K562 (cell line): ENCODE results near the gene FKRP. TPM values are rescaled to one million over a fixed set of nuclear protein-coding genes. Genes with fewer than 3 reads are reported as not detected.

Experiments
- ATAC-seq: fragments of 200-7000 bp; cut with Tn5 transposase; 3 replicates; pipeline ENCODE4 v1.9.1; 2020; ENCODE audit warnings: moderate library complexity
- BruUV-seq: library from RNA; stranded (reverse); fragments of 400-500 nt; replicated peaks from 2 replicates; lab custom pipeline; 2021; lab: Mats Ljungman, UMichigan
- CTCF ChIA-PET: fragments of 300-600 bp; formaldehyde crosslinking; extraction: SDS; loops from one replicate; lab custom pipeline; 2021; ENCODE audit warnings: low intra/inter-chr PET ratio; lab: Yijun Ruan, JAX
- POLR2A ChIA-PET: fragments of 300-600, 350-650 bp; sonication (Branson Sonifier 250); formaldehyde crosslinking; extraction: SDS; loops from one replicate; lab custom pipeline; 2021; ENCODE audit warnings: antibody characterized with exemption, inconsistent platforms; lab: Yijun Ruan, JAX
- DNase-seq, 4 experiments: peaks; one replicate each; pipeline versions ENCODE4 v3.0.0 to v3.0.0-alpha.2; 2011 to 2018; ENCODE audit warnings: low spot score in 3 of 4, mixed read lengths in 3 of 4; ENCODE audit errors: extremely low read depth in 1 of 4
- FAIRE-seq: peaks from 2 replicates; lab custom pipeline; 2011; peaks lifted over from hg19 to GRCh38; lab: Jason Lieb, UNC
- H2AFZ ChIP-seq: 2 replicates; pipeline ENCODE4 v1.6.0; 2011; ENCODE audit warnings: low read depth, low read length, control low read depth, inconsistent platforms
- H3K27ac ChIP-seq: fragments of 200-600 bp; 3 replicates; pipeline ENCODE4 v1.8.0; 2011; ENCODE audit warnings: low read depth, mild to moderate bottlenecking, control low read depth, inconsistent platforms, low read length, moderate library complexity, mixed read lengths; ENCODE audit errors: extremely low read depth
- H3K27me3 ChIP-seq, 2 experiments: fragments of 300-600 bp in 1 of 2; 2 replicates in 1 of 2; 3 replicates in 1 of 2; pipeline versions ENCODE4 v1.6.0 to v1.8.0; 2011; ENCODE audit warnings: inconsistent platforms in 2 of 2, low read length in 2 of 2, mild to moderate bottlenecking in 1 of 2, mixed read lengths in 1 of 2, moderate library complexity in 1 of 2; ENCODE audit not compliant: control insufficient read depth in 2 of 2, insufficient read depth in 2 of 2
- H3K36me3 ChIP-seq: fragments of 300-600 bp; 3 replicates; pipeline ENCODE4 v1.8.0; 2011; ENCODE audit warnings: mild to moderate bottlenecking, low read length, inconsistent platforms; ENCODE audit not compliant: control insufficient read depth, insufficient read depth
- H3K4me1 ChIP-seq, 2 experiments: fragments of 200-600 bp in 1 of 2; replicated peaks in 1 of 2; 2 replicates in 1 of 2; 3 replicates in 1 of 2; pipeline versions ENCODE4 v1.5.1 to v1.8.0; 2011; ENCODE audit warnings: inconsistent platforms in 2 of 2, low read length in 2 of 2, mild to moderate bottlenecking in 1 of 2, mixed read lengths in 1 of 2, moderate library complexity in 1 of 2; ENCODE audit not compliant: control insufficient read depth in 2 of 2, insufficient read depth in 2 of 2
- H3K4me2 ChIP-seq: 2 replicates; pipeline ENCODE4 v1.6.1; 2011; ENCODE audit warnings: low read length, control low read depth, inconsistent platforms, mixed read lengths; ENCODE audit not compliant: insufficient read depth
- H3K4me3 ChIP-seq: fragments of 200-600 bp; sonication (generic), shearing (Covaris generic); 2 replicates; pipeline ENCODE4 v1.5.1; 2016; ENCODE audit warnings: control low read depth, inconsistent platforms
- H3K79me2 ChIP-seq: fragments of 200-600 bp; 3 replicates; pipeline ENCODE4 v1.8.0; 2011; ENCODE audit warnings: low read length, inconsistent platforms; ENCODE audit not compliant: control insufficient read depth, insufficient read depth
- H3K9ac ChIP-seq, 2 experiments: 2 replicates each; pipeline versions ENCODE4 v1.6.0 to v1.6.1; 2011; ENCODE audit warnings: low read depth in 2 of 2, low read length in 2 of 2, control low read depth in 1 of 2, inconsistent platforms in 1 of 2, mild to moderate bottlenecking in 1 of 2, mixed read lengths in 1 of 2; ENCODE audit not compliant: insufficient read depth in 1 of 2
- H3K9me1 ChIP-seq: one replicate; pipeline ENCODE4 v1.6.0; 2011; ENCODE audit warnings: inconsistent platforms, mild to moderate bottlenecking, low read length, moderate library complexity; ENCODE audit not compliant: control insufficient read depth, insufficient read depth
- H3K9me3 ChIP-seq: replicated peaks from 2 replicates; pipeline ENCODE4 v1.5.1; 2011; ENCODE audit warnings: low read depth, low read length, inconsistent platforms; ENCODE audit not compliant: control insufficient read depth, insufficient read depth
- H4K20me1 ChIP-seq: replicated peaks from 2 replicates; pipeline ENCODE4 v1.6.1; 2011; ENCODE audit warnings: low read length, inconsistent platforms, mixed read lengths; ENCODE audit not compliant: control insufficient read depth, insufficient read depth
- MCM5 ChIP-seq: fragments of 450-650 bp; IDR thresholded peaks from 2 replicates; pipeline ENCODE4 v1.6.1; 2016; ENCODE audit warnings: low read depth
- NFXL1 ChIP-seq: fragments of 450-650 bp; formaldehyde crosslinking; IDR thresholded peaks from 2 replicates; pipeline ENCODE4 v1.4.0; 2021; ENCODE audit warnings: mild to moderate bottlenecking
- POLR2G ChIP-seq: fragments of 200-400 bp; formaldehyde crosslinking; IDR thresholded peaks from 2 replicates; pipeline ENCODE4 v1.6.1; 2017; ENCODE audit warnings: low read depth, mild to moderate bottlenecking, antibody characterized with exemption, low read length, moderate library complexity
- RCOR1 ChIP-seq, 2 experiments: IDR thresholded peaks; 2 replicates each; pipeline ENCODE4 v1.6.1; 2012; ENCODE audit warnings: low read depth in 2 of 2, low read length in 2 of 2, borderline replicate concordance in 1 of 2, improper control_type of control experiment in 1 of 2
- WGBS: fragments of 100-300 bp; shearing (Covaris generic); methylation state at CpG from one replicate; pipeline ENCODE4 v1.1.6; 2016; ENCODE audit warnings: low coverage, mixed read lengths; ENCODE audit not compliant: insufficient coverage; ENCODE audit errors: missing lambda C conversion rate; 5-methylcytosine and 5-hydroxymethylcytosine counted together
- in situ Hi-C: fragments of 300-500 bp; cut with MboI; formaldehyde crosslinking; loops from 4 replicates; pipeline ENCODE4 v1.15.0; 2018; ENCODE audit warnings: inconsistent platforms, mixed read lengths
- intact Hi-C: fragments of 100-400 bp; cut with micrococcal nuclease; formaldehyde crosslinking; loops from 2 replicates; pipeline ENCODE4 v1.14.2; 2022
- polyA plus RNA-seq, 8 experiments: library from polyadenylated mRNA; depleted of rRNA in 4 of 8; stranded (reverse) in 5 of 8; unstranded in 3 of 8; fragments of >200 nt; fragmentation: Nextera tagmentation in 2 of 8; fragmentation: Illumina TruSeq in 1 of 8; extraction: Ambion mirVana in 2 of 8; extraction: Trizol in 1 of 8; gene quantifications; 2 replicates each; pipeline versions ENCODE4 v1.2.1 to v1.2.3, GENCODE V29; 2011 to 2014; ENCODE audit warnings: inconsistent platforms in 1 of 8, missing spikeins in 1 of 8
- total RNA-seq, 7 experiments: library from RNA; depleted of rRNA in 6 of 7; stranded (reverse); fragments of >200 nt in 6 of 7; fragmentation: Illumina TruSeq in 2 of 7; extraction: Trizol in 2 of 7; gene quantifications; 2 replicates each; pipeline versions ENCODE4 v1.2.1 to v1.2.3, GENCODE V29; 2011 to 2021; ENCODE audit warnings: low replicate concordance in 1 of 7
- TF ChIP-seq, protein P1 (sequence below): sonication (generic); formaldehyde crosslinking; IDR thresholded peaks from 2 replicates; pipeline ENCODE4 v1.8.1; 2023; ENCODE audit warnings: mild to moderate bottlenecking, missing genetic modification reagents

Gene FKRP
- total and polyA plus RNA-seq, 9 of the 15 experiments (the other 6 are each of a cell fraction or from before 2014, with no cell fraction given), result 0.68 to 16.1 (median 6.5) TPM

- Histone ChIP-seq H3K27me3 (no peaks in the 10 kb centered on the region), H3K4me2 (no peak overlapping the region), H3K9me1 (no peaks in the 10 kb centered on the region), H3K36me3 (peaks cover 26% of the 10 kb centered on the region; the same call in 2 of the 3 replicates), H3K4me3 (no peak overlapping the region), H4K20me1 (no peaks in the 10 kb centered on the region), H3K27ac (no peak overlapping the region), H2AFZ (no peak overlapping the region), H3K9me3 (no peaks in the 10 kb centered on the region), H3K9ac (no peak overlapping the region), H3K4me1 (peaks cover 12 to 24% of the 10 kb centered on the region in 2 experiments), H3K79me2 (peaks cover 16% of the 10 kb centered on the region)
- ChIA-PET POLR2A (interaction anchor here (0.6 to 1.1 kb wide), 5 partner anchors 11 to 148 kb away, joined by 3 to 8 read pairs (median 4); partner anchors contain the start of gene DACT3), CTCF (no interaction called here)
- in situ Hi-C loops (no loop called here), intact Hi-C loops (no loop called here)
- BruUV-seq, result no TSS peak
- FAIRE-seq (no peak), DNase-seq (peak; percentile 41 to 71 (median 69)), ATAC-seq (peak; percentile 63)
- WGBS, result 72% methylated on average over 14 of the region's 25 CpGs
- TF ChIP-seq RCOR1 (IDR thresholded peaks at IDR 0.05; ENCODE audit: borderline replicate concordance in 1 of 2, low read depth in 2 of 2, low read length in 2 of 2) (no peak), MCM5 (no peak), POLR2G (0 out of 2 replicates have a peak, but pooled peaks have one; percentile 37), NFXL1 (CRISPR knock-in tag) (no peak)
- TF ChIP-seq, protein P1, sequence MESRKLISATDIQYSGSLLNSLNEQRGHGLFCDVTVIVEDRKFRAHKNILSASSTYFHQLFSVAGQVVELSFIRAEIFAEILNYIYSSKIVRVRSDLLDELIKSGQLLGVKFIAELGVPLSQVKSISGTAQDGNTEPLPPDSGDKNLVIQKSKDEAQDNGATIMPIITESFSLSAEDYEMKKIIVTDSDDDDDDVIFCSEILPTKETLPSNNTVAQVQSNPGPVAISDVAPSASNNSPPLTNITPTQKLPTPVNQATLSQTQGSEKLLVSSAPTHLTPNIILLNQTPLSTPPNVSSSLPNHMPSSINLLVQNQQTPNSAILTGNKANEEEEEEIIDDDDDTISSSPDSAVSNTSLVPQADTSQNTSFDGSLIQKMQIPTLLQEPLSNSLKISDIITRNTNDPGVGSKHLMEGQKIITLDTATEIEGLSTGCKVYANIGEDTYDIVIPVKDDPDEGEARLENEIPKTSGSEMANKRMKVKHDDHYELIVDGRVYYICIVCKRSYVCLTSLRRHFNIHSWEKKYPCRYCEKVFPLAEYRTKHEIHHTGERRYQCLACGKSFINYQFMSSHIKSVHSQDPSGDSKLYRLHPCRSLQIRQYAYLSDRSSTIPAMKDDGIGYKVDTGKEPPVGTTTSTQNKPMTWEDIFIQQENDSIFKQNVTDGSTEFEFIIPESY, result peak; percentile 74; the same call in 1 of the 2 replicates
Observed at GRCh38 chr19:46710687-46711086, 35.2 kb upstream of the FKRP start.
